Measurements from ENCODE around the gene MAL. TPM values are rescaled to one million over a fixed set of nuclear protein-coding genes. Genes with fewer than 3 reads are reported as not detected.

The MAL gene
- total and polyA plus RNA-seq, 2 of the 8 experiments (the other 6 are each of a cell fraction or from before 2014, with no cell fraction given) = not detected

- TF ChIP-seq JUND (IDR thresholded peaks at IDR 0.05; ENCODE audit: low read length) = no peak
- TF ChIP-seq POLR2AphosphoS5 (IDR thresholded peaks at IDR 0.05; ENCODE audit: low read depth, low read length) = no peak
- no peak for TF ChIP-seq POLR2A (IDR thresholded peaks at IDR 0.05; ENCODE audit: control extremely low read depth in 1 of 2, low read depth in 2 of 2, low read length in 2 of 2)
- TF ChIP-seq TAF7 (optimal IDR thresholded peaks at IDR 0.05; ENCODE audit: borderline replicate concordance, low read depth, low read length) = no peak
- TF ChIP-seq CREB1 (IDR thresholded peaks at IDR 0.05) = no peak
- no peak for TF ChIP-seq EP300 (IDR thresholded peaks at IDR 0.05; ENCODE audit: borderline replicate concordance in 1 of 2, low read depth in 2 of 2, low read length in 2 of 2)
- TF ChIP-seq GABPA (IDR thresholded peaks at IDR 0.05; ENCODE audit: borderline replicate concordance, insufficient read depth, low read length) = no peak
- TF ChIP-seq MAX (IDR thresholded peaks at IDR 0.05) = no peak
- no peak for TF ChIP-seq RAD21 (IDR thresholded peaks at IDR 0.05 in 1 of 2, conservative IDR thresholded peaks at IDR 0.05 in 1 of 2; ENCODE audit: low read depth in 2 of 2, low read length in 2 of 2)
Observed at GRCh38 chr2:95031726-95032116, 6.2 kb downstream of the MAL start (continued).

Measured in H1 (cell line).